Naive thymus-derived CD8-positive, alpha-beta T cell (primary cell): ENCODE data around the gene KRT85. TPM values are rescaled to one million over a fixed set of nuclear protein-coding genes. Genes with fewer than 3 reads are reported as not detected.
A peak's percentile ranks its signal among the peaks of the same experiment; 100 is the strongest.

Experiments
- ATAC-seq, 2 donors: fragments of 150-1000 bp; cut with Tn5 transposase in 1 of 2; sonication (Bioruptor Pico), chemical (Tn5 transposase) in 1 of 2; 1 replicate in 1 of 2; 2 replicates in 1 of 2; pipeline ENCODE4 v1.10.0; 2021; ENCODE audit warnings: mild to moderate bottlenecking in 2 of 2, moderate library complexity in 2 of 2
- POLR2A ChIA-PET: fragments of 350-600 bp; sonication (Branson Sonifier 250); formaldehyde crosslinking; loops from one replicate; lab custom pipeline; 2021; ENCODE audit warnings: antibody characterized with exemption; lab: Charles Lee
- DNase-seq, 10 donors: peaks; one replicate each; pipeline versions ENCODE4 v3.0.0 to v3.0.0-alpha.2; 2020 to 2022
- H3K27ac Mint-ChIP-seq, 10 donors: one replicate each; pipeline ENCODE4 v1.8.0; 2020 to 2022; ENCODE audit warnings: mild to moderate bottlenecking in 10 of 10, mixed read lengths in 10 of 10, moderate library complexity in 4 of 10, inconsistent platforms in 1 of 10
- H3K27me3 Mint-ChIP-seq, 5 donors: one replicate each; pipeline ENCODE4 v1.8.0; 2021 to 2022; ENCODE audit warnings: mixed read lengths in 5 of 5
- H3K36me3 Mint-ChIP-seq, 3 donors: one replicate each; pipeline ENCODE4 v1.8.0; 2020 to 2022; ENCODE audit warnings: mixed read lengths in 3 of 3, mild to moderate bottlenecking in 2 of 3, inconsistent platforms in 1 of 3
- H3K4me1 Mint-ChIP-seq, 4 donors: one replicate each; pipeline ENCODE4 v1.8.0; 2021 to 2022; ENCODE audit warnings: mixed read lengths in 4 of 4
- H3K4me3 Mint-ChIP-seq, 10 donors: one replicate each; pipeline ENCODE4 v1.8.0; 2020 to 2022; ENCODE audit warnings: mild to moderate bottlenecking in 10 of 10, mixed read lengths in 10 of 10, moderate library complexity in 6 of 10, inconsistent platforms in 1 of 10
- H3K9me3 Mint-ChIP-seq, 9 donors: one replicate each; pipeline ENCODE4 v1.8.0; 2020 to 2022; ENCODE audit warnings: mixed read lengths in 9 of 9, mild to moderate bottlenecking in 3 of 9, inconsistent platforms in 1 of 9, moderate library complexity in 1 of 9
- polyA plus RNA-seq, 3 donors: library from polyadenylated mRNA; unstranded; fragments of 300-500 nt; fragmentation: Illumina TruSeq; gene quantifications; one replicate each; pipeline ENCODE4 v1.2.3, GENCODE V29; 2021
- total RNA-seq, 8 experiments: library from RNA in 2 of 8; stranded (reverse) in 2 of 8; gene quantifications; one replicate each; pipeline ENCODE4 v1.2.3 and lab custom pipeline; 2021 to 2026

KRT85 gene
- total and polyA plus RNA-seq, 5 experiments from 2014 or later, result not detected

DNA sequence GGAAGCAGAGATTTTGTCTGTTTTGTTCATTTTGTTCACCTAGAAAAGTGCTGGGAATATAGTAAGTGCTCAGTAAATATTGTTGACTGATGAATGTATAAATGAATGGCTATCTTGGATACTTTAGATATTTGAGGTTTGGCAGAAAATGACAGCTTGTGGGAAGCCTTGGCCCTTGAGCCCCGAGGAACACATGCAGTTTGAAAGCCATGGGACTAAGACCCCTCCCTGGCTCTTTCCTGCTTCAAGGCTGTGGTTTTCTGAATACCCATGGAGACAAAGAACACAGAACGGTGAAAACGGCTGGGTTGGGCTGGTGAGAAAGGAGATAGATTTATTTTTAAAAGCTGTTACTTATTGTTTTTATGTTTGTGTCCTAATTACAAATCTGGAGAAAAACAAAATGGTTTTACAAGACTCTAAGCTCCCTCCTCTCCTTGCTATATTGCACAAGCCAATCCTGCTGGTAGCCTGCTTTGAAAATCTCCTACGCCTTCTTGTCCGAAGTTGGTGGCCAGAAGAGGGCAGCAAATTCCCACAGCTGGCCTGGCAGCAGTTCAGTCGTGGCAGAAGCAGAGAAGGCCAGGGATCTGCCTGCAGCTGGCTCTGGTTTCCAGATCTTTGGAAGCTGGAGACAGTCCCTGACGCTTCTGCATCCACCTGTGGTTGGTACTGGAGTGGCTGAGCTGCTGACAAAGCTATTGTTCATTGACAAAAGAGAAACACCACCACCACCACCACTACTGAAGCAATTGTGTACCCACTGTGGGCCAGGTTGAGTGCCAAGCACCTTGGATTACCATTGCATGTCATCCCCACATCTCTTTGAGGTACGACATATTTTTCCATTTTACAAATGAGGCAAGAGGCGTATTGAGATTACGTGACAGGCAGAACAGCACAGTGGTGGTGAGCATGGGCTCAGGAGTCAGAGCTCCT lies 5.2 kb upstream of the KRT85 start:
- Mint-ChIP-seq H3K27ac (no peak overlapping the region), H3K4me1 (no peaks in the 10 kb centered on the region), H3K4me3 (no peak overlapping the region), H3K36me3 (no peaks in the 10 kb centered on the region), H3K9me3 (peaks cover 0 to 7% (median 0%) of the 10 kb centered on the region in 9 donors), H3K27me3 (peaks cover 2 to 43% (median 12%) of the 10 kb centered on the region in 5 donors)
- POLR2A ChIA-PET, result no interaction called here
- ATAC-seq, result peak; percentile 50 to 52
- peak; percentile 21 to 76 (median 48) for DNase-seq

DNA sequence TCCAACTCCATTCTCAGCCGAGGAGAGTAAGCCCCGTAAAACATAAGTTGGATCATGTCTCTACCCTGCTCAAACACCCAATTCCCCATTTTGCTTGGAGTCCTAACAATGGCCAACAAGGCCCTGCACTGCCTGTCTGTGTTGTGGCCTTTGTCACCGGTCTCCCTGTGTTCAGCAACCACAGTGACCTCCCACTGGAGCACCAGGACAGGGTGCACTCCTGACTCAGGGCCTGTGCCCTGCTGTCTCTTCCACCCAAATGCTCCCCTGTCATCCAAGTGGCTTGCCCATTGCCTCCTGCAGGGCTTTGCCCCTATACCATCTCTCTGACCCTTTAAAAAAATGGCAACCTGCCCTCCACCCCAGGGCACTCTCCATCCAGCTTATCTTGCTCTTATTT lies 4.4 kb upstream of the KRT85 start:
- no peak overlapping the region for H3K4me3 Mint-ChIP-seq
- H3K4me1 Mint-ChIP-seq, result no peaks in the 10 kb centered on the region
- no peaks in the 10 kb centered on the region for H3K36me3 Mint-ChIP-seq
- ATAC-seq (no peak), DNase-seq (no peak)
- POLR2A ChIA-PET, result no interaction called here
- peaks cover 0 to 35% (median 9%) of the 10 kb centered on the region in 5 donors for H3K27me3 Mint-ChIP-seq
- no peak overlapping the region for H3K27ac Mint-ChIP-seq
- peaks cover 0 to 7% (median 0%) of the 10 kb centered on the region in 9 donors for H3K9me3 Mint-ChIP-seq

- Mint-ChIP-seq H3K27me3 (peaks cover 0 to 29% (median 12%) of the 10 kb centered on the region in 5 donors), H3K27ac (no peak overlapping the region), H3K4me1 (no peaks in the 10 kb centered on the region), H3K4me3 (no peak overlapping the region), H3K36me3 (no peaks in the 10 kb centered on the region), H3K9me3 (peaks cover 0 to 7% (median 0%) of the 10 kb centered on the region in 9 donors)
- DNase-seq (no peak), ATAC-seq (no peak)
- POLR2A ChIA-PET, result no interaction called here
These were observed 3.8 kb upstream of the KRT85 start for GRCh38 chr12:52370926-52371608.

DNA sequence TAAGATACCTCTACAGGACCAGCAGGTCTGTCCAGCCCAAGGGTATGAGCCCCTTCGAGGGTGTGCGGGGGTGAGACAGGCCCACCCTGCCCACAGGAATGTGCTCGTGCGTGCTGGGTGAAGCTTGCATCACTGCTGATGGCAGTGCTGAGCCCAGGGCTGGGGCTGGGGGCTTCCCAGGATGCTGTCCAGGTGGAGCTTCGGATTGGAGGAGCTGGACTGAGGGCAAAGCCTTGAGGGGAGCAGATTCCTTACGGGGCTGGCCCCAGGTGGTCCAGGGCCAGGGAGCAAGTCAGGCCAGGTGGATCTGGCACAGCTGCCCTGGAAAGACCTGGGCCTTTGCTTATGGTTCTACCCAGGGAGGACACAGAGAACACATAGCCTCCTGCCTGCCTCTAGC lies 2.5 kb upstream of the KRT85 start:
- ATAC-seq, result no peak
- no peaks in the 10 kb centered on the region for H3K36me3 Mint-ChIP-seq

DNA sequence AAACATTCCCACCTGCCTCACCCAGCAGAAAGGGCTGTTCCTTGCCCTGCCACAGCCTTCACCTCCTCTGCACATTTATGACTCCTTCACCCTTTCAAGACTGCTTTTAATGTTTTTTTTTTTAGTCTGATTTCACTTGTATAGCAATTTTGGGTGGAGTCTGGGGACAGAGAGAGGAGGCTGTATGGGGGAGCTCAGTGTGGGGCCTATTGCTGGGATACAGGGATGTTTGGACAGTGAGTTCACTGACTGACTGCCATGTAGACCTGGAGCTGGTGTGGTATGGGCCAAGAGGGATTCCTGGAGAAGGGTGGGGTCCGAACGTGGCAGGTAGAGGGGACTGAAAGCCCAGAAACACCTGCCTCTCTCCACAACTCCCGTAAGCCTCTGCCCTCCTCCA lies 1.9 kb upstream of the KRT85 start:
- DNase-seq (no peak), ATAC-seq (no peak)
- Mint-ChIP-seq H3K4me3 (no peak overlapping the region), H3K9me3 (peaks cover 0 to 6% (median 0%) of the 10 kb centered on the region in 9 donors), H3K4me1 (no peaks in the 10 kb centered on the region), H3K36me3 (no peaks in the 10 kb centered on the region), H3K27me3 (peaks cover 0 to 34% (median 12%) of the 10 kb centered on the region in 5 donors), H3K27ac (peak overlapping the region in 1 of 10 donors; percentile 22)
- POLR2A ChIA-PET, result no interaction called here

More for the DNA sequence above, 2.5 kb upstream of the KRT85 start:
- no peaks in the 10 kb centered on the region for H3K4me1 Mint-ChIP-seq
- H3K27me3 Mint-ChIP-seq, result peaks cover 0 to 29% (median 12%) of the 10 kb centered on the region in 5 donors
- H3K9me3 Mint-ChIP-seq, result peaks cover 0 to 7% (median 0%) of the 10 kb centered on the region in 9 donors
- DNase-seq, result no peak
- POLR2A ChIA-PET, result no interaction called here
- no peak overlapping the region for H3K27ac Mint-ChIP-seq
- H3K4me3 Mint-ChIP-seq, result no peak overlapping the region

- POLR2A ChIA-PET, result interaction anchor here (0.6 kb wide), 1 partner anchor 20 kb away, joined by 3 read pairs; no protein-coding TSS in a partner anchor
- no peaks in the 10 kb centered on the region for H3K9me3 Mint-ChIP-seq
- no peak for ATAC-seq
- H3K27me3 Mint-ChIP-seq, result peaks cover 0 to 41% (median 15%) of the 10 kb centered on the region in 5 donors
- no peaks in the 10 kb centered on the region for H3K4me1 Mint-ChIP-seq
- H3K36me3 Mint-ChIP-seq, result no peaks in the 10 kb centered on the region
- no peak for DNase-seq
- H3K4me3 Mint-ChIP-seq, result no peak overlapping the region
- H3K27ac Mint-ChIP-seq, result no peak overlapping the region
These were observed 1.2 kb upstream of the KRT85 start for GRCh38 chr12:52368508-52368907.

DNA sequence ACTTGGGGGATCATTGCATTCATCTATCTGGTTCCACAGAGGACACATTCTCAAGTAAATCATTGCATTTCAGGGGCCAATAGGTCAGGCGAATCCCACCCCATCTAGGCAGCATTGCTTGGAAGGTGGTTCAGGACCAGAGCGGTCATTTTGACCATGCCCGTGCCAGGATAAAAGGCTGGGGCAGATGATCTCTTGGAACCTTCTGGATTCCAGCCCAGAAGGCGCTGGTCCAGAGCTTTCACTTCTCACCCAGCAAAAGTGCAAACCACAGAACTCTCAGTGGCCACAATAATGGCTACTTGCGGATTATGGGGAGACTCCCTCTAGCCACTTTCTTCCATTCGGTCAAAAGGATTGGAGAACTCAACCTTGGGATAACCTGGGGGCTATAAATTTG lies 595 bp upstream of the KRT85 start:
- H3K27ac Mint-ChIP-seq, result no peak overlapping the region
- ATAC-seq, result no peak
- no peaks in the 10 kb centered on the region for H3K36me3 Mint-ChIP-seq
- H3K4me1 Mint-ChIP-seq, result no peaks in the 10 kb centered on the region
- no peak for DNase-seq
- H3K27me3 Mint-ChIP-seq, result peaks cover 0 to 43% (median 15%) of the 10 kb centered on the region in 5 donors
- no peak overlapping the region for H3K4me3 Mint-ChIP-seq
- no peaks in the 10 kb centered on the region for H3K9me3 Mint-ChIP-seq
- POLR2A ChIA-PET, result no interaction called here

- POLR2A ChIA-PET, result no interaction called here
- Mint-ChIP-seq H3K27ac (no peak overlapping the region), H3K27me3 (peaks cover 0 to 23% (median 7%) of the 10 kb centered on the region in 5 donors), H3K4me3 (no peak overlapping the region), H3K9me3 (no peaks in the 10 kb centered on the region), H3K4me1 (peaks cover 4 to 9% (median 6%) of the 10 kb centered on the region in 4 donors), H3K36me3 (no peaks in the 10 kb centered on the region)
- DNase-seq (no peak), ATAC-seq (no peak)
These were observed 2.3 kb downstream of the KRT85 start for GRCh38 chr12:52364901-52365489.

GRCh38 chr12:52364061-52364460 lies 3.2 kb downstream of the KRT85 start:
- Mint-ChIP-seq H3K4me3 (no peak overlapping the region), H3K36me3 (no peaks in the 10 kb centered on the region), H3K27me3 (peaks cover 0 to 20% (median 3%) of the 10 kb centered on the region in 5 donors), H3K27ac (no peak overlapping the region), H3K9me3 (no peaks in the 10 kb centered on the region), H3K4me1 (peaks cover 13 to 18% (median 15%) of the 10 kb centered on the region in 4 donors)
- DNase-seq, result no peak
- ATAC-seq, result no peak
- POLR2A ChIA-PET, result no interaction called here

DNA sequence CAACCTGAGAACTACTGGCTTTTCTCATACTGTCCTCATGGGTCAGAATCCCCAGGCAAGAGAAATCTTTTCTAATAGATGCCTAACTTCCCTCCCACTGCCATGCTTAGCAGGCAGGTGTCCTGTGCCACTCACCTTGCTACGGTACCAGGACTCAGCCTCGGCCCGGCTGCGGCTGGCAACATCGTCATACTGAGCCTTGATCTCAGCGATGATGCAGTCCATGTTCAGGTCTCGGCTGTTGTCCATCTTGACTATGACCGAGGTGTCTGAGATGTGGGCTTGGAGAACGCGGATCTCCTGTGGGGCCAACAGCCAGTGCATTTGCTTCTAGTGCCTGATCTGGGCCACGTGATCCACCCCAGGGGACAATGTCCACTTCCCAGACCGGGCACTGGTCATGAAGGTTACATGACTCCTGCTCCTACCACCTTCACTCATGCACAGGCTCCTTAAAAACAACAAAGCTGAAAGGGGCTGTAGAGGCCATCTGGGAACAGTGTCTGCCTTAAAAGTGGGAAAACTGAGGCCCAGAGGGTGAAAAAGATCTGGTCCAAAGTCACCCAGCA lies 4.1 kb downstream of the KRT85 start:
- DNase-seq (no peak), ATAC-seq (no peak)
- peaks cover 21 to 27% (median 23%) of the 10 kb centered on the region in 4 donors for H3K4me1 Mint-ChIP-seq
- H3K9me3 Mint-ChIP-seq, result no peaks in the 10 kb centered on the region
- H3K27me3 Mint-ChIP-seq, result peaks cover 0 to 13% (median 3%) of the 10 kb centered on the region in 5 donors
- peak overlapping the region in 2 of 10 donors; percentile 16 to 27 for H3K27ac Mint-ChIP-seq
- POLR2A ChIA-PET, result no interaction called here
- no peak overlapping the region for H3K4me3 Mint-ChIP-seq
- H3K36me3 Mint-ChIP-seq, result no peaks in the 10 kb centered on the region

GRCh38 chr12:52362118-52362726 lies 5.1 kb downstream of the KRT85 start:
- no peak overlapping the region for H3K27ac Mint-ChIP-seq
- peaks cover 0 to 13% (median 3%) of the 10 kb centered on the region in 5 donors for H3K27me3 Mint-ChIP-seq
- no peaks in the 10 kb centered on the region for H3K9me3 Mint-ChIP-seq
- no peak for DNase-seq
- ATAC-seq, result no peak
- peaks cover 24 to 35% (median 32%) of the 10 kb centered on the region in 4 donors for H3K4me1 Mint-ChIP-seq
- H3K36me3 Mint-ChIP-seq, result no peaks in the 10 kb centered on the region
- no peak overlapping the region for H3K4me3 Mint-ChIP-seq
- POLR2A ChIA-PET, result interaction anchor here (0.6 kb wide), 1 partner anchor 740 kb away, joined by 6 read pairs; no protein-coding TSS in a partner anchor

DNA sequence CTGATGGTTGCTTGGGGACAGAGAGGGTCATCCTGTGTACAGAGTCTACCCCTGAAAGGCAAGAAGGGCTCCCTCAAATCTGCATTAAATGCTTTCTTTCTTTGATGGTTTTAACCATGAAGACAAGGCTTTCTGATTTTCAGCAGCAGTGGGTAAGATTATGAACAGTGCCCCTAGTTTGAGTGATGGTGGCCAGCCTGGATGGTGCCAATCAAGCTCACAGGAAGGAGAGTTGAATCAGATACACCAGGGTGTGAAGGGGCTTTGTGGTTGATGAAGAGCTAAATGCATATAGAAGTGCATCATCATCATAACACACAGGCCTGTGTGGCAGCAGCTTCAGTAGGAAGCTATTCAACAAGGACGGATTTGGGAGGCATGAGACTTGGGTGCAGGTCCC lies 5.7 kb downstream of the KRT85 start:
- POLR2A ChIA-PET, result no interaction called here
- ATAC-seq (no peak), DNase-seq (no peak)
- no peaks in the 10 kb centered on the region for H3K36me3 Mint-ChIP-seq
- H3K27me3 Mint-ChIP-seq, result peaks cover 0 to 13% (median 2%) of the 10 kb centered on the region in 5 donors
- H3K4me3 Mint-ChIP-seq, result no peak overlapping the region
- H3K4me1 Mint-ChIP-seq, result peaks cover 24 to 35% (median 32%) of the 10 kb centered on the region in 4 donors
- H3K27ac Mint-ChIP-seq, result peak overlapping the region in 1 of 10 donors; percentile 3
- no peaks in the 10 kb centered on the region for H3K9me3 Mint-ChIP-seq
